Suprapubic skin (tissue), 4 donors: ENCODE measurements around the gene BSND.
"Not testable (repeated sequence)": the region's sequence is repeated elsewhere in the genome, so short reads cannot be mapped to it uniquely, and the experiment has no call there.

Experiments
- CTCF ChIP-seq, 2 donors: fragments of 200-600 bp in 1 of 2; fragments of 450-650 bp in 1 of 2; sonication (generic) in 1 of 2; IDR thresholded peaks; one replicate each; pipeline ENCODE4 v1.5.1; 2016 to 2019; ENCODE audit warnings: antibody characterized with exemption in 2 of 2, mild to moderate bottlenecking in 1 of 2, moderate library complexity in 1 of 2
- EP300 ChIP-seq: sonication (generic); formaldehyde crosslinking; IDR thresholded peaks from one replicate; pipeline ENCODE4 v1.6.1; 2017; ENCODE audit warnings: antibody characterized with exemption
- POLR2AphosphoS5 ChIP-seq, 3 donors: sonication (generic); formaldehyde crosslinking; IDR thresholded peaks; one replicate each; pipeline ENCODE4 v1.6.1; 2017; ENCODE audit warnings: antibody characterized with exemption in 3 of 3

GRCh38 chr1:55024163-55024562, 25.4 kb downstream of the BSND start:
- TF ChIP-seq CTCF (IDR thresholded peaks at IDR 0.05); POLR2AphosphoS5 (IDR thresholded peaks at IDR 0.05); EP300: not testable (repeated sequence)
